H1 (cell line): ENCODE data around the gene INHBC. TPM values are rescaled to one million over a fixed set of nuclear protein-coding genes. Genes with fewer than 3 reads are reported as not detected.

Experiments used
- CTCF ChIA-PET: fragments of 300-600 bp; sonication (Branson Sonifier 250); formaldehyde crosslinking; loops from one replicate; lab custom pipeline; 2021; ENCODE audit not compliant: partially characterized antibody; lab: Charles Lee
- POLR2A ChIA-PET: fragments of 300-600 bp; sonication (Branson Sonifier 250); formaldehyde crosslinking; loops from one replicate; lab custom pipeline; 2021; ENCODE audit warnings: inconsistent platforms; ENCODE audit not compliant: partially characterized antibody; lab: Charles Lee
- DNase-seq, 2 experiments: peaks; one replicate each; pipeline versions ENCODE4 v3.0.0 to v3.0.0-alpha.2; 2010 to 2022; ENCODE audit warnings: low spot score in 2 of 2, low read depth in 1 of 2, mixed read lengths in 1 of 2
- FAIRE-seq: peaks from 2 replicates; lab custom pipeline; 2011; peaks lifted over from hg19 to GRCh38; lab: Jason Lieb, UNC
- H2AFZ ChIP-seq: 2 replicates; pipeline ENCODE4 v1.8.1; 2012; ENCODE audit warnings: low read length, inconsistent platforms
- H2AK5ac ChIP-seq: 2 replicates; pipeline ENCODE4 v1.6.1; 2013; ENCODE audit warnings: low read depth, low read length
- H2BK120ac ChIP-seq: replicated peaks from 2 replicates; pipeline ENCODE3; 2013; ENCODE audit warnings: low read depth, low read length, inconsistent platforms
- H2BK12ac ChIP-seq: 2 replicates; pipeline ENCODE4 v1.6.1; 2013; ENCODE audit warnings: low read depth, low read length
- H2BK15ac ChIP-seq: 2 replicates; pipeline ENCODE4 v1.6.1; 2013; ENCODE audit warnings: low read length
- H2BK20ac ChIP-seq: 2 replicates; pipeline ENCODE4 v1.6.1; 2013; ENCODE audit warnings: low read length
- H2BK5ac ChIP-seq: 2 replicates; pipeline ENCODE4 v1.6.1; 2013; ENCODE audit warnings: low read depth, low read length
- H3K14ac ChIP-seq: 2 replicates; pipeline ENCODE4 v1.6.1; 2013; ENCODE audit warnings: inconsistent platforms; ENCODE audit not compliant: insufficient read length
- H3K18ac ChIP-seq: 2 replicates; pipeline ENCODE4 v1.6.1; 2013; ENCODE audit warnings: low read length; ENCODE audit errors: extremely low read depth
- H3K23ac ChIP-seq: 2 replicates; pipeline ENCODE4 v1.6.1; 2013; ENCODE audit warnings: inconsistent platforms; ENCODE audit not compliant: insufficient read length
- H3K23me2 ChIP-seq: 2 replicates; pipeline ENCODE4 v1.6.1; 2013; ENCODE audit warnings: low read depth, low read length
- H3K27ac ChIP-seq: 2 replicates; pipeline ENCODE4 v1.6.1; 2011; ENCODE audit warnings: low read depth, low read length, inconsistent platforms
- H3K27me3 ChIP-seq, 4 experiments: replicated peaks in 1 of 4; 1 replicate in 1 of 4; 2 replicates in 3 of 4; pipeline versions ENCODE4 v1.6.1 to v1.8.1; 2011 to 2013; ENCODE audit warnings: low read length in 3 of 4, mild to moderate bottlenecking in 3 of 4, inconsistent platforms in 2 of 4, mixed read lengths in 2 of 4, moderate library complexity in 1 of 4; ENCODE audit not compliant: control insufficient read depth in 3 of 4, insufficient read depth in 3 of 4; ENCODE audit errors: extremely low read depth in 1 of 4
- H3K36me3 ChIP-seq, 4 experiments: 2 replicates each; pipeline versions ENCODE4 v1.6.1 to v1.8.1; 2011 to 2013; ENCODE audit warnings: mild to moderate bottlenecking in 4 of 4, low read length in 3 of 4, moderate library complexity in 2 of 4, control low read depth in 1 of 4, inconsistent platforms in 1 of 4; ENCODE audit not compliant: insufficient read depth in 4 of 4, control insufficient read depth in 2 of 4
- H3K4ac ChIP-seq: replicated peaks from 2 replicates; pipeline ENCODE3; 2013; ENCODE audit warnings: low read length, low read depth, mixed read lengths, inconsistent platforms; ENCODE audit not compliant: insufficient read length
- H3K4me1 ChIP-seq, 4 experiments: replicated peaks in 1 of 4; 1 replicate in 1 of 4; 2 replicates in 3 of 4; pipeline versions ENCODE4 v1.6.1 to v1.8.1; 2011 to 2013; ENCODE audit warnings: low read length in 3 of 4, inconsistent platforms in 2 of 4, mixed read lengths in 1 of 4; ENCODE audit not compliant: insufficient read depth in 4 of 4, control insufficient read depth in 3 of 4
- H3K4me2 ChIP-seq, 2 experiments: 2 replicates each; pipeline versions ENCODE4 v1.6.1 to v1.8.1; 2011 to 2013; ENCODE audit warnings: low read depth in 2 of 2, low read length in 2 of 2, control low read depth in 1 of 2, inconsistent platforms in 1 of 2, mild to moderate bottlenecking in 1 of 2; ENCODE audit not compliant: insufficient read depth in 1 of 2
- H3K4me3 ChIP-seq, 4 experiments: fragments of 200-600, 300-600 bp in 1 of 4; sonication (generic), shearing (Covaris generic), sonication (Bioruptor Twin) in 1 of 4; 2 replicates each; pipeline versions ENCODE4 v1.5.1 to v1.8.1; 2011 to 2016; ENCODE audit warnings: low read length in 4 of 4, low read depth in 3 of 4, control low read depth in 2 of 4, inconsistent platforms in 2 of 4, mild to moderate bottlenecking in 2 of 4, mixed read lengths in 1 of 4, moderate library complexity in 1 of 4; ENCODE audit not compliant: insufficient read depth in 2 of 4; ENCODE audit errors: extremely low read depth in 1 of 4
- H3K56ac ChIP-seq: replicated peaks from 2 replicates; pipeline ENCODE3; 2013; ENCODE audit warnings: low read depth, mild to moderate bottlenecking, mixed read lengths, low read length, inconsistent platforms; ENCODE audit not compliant: insufficient read length
- H3K79me1 ChIP-seq: 2 replicates; pipeline ENCODE4 v1.6.1; 2013; ENCODE audit warnings: low read depth, low read length, control low read depth
- H3K79me2 ChIP-seq, 2 experiments: 2 replicates each; pipeline versions ENCODE4 v1.6.1 to v1.8.1; 2012 to 2013; ENCODE audit warnings: low read length in 2 of 2, mild to moderate bottlenecking in 2 of 2, inconsistent platforms in 1 of 2; ENCODE audit not compliant: insufficient read depth in 2 of 2, control insufficient read depth in 1 of 2
- H3K9ac ChIP-seq, 4 experiments: replicated peaks in 1 of 4; 1 replicate in 1 of 4; 2 replicates in 3 of 4; pipeline versions ENCODE4 v1.6.1 to v1.8.1; 2011 to 2013; ENCODE audit warnings: low read depth in 3 of 4, low read length in 3 of 4, control low read depth in 2 of 4, mild to moderate bottlenecking in 2 of 4, moderate library complexity in 2 of 4, inconsistent platforms in 1 of 4; ENCODE audit errors: extremely low read depth in 1 of 4
- H3K9me3 ChIP-seq, 2 experiments: 2 replicates each; pipeline versions ENCODE4 v1.6.1 to v1.8.1; 2012 to 2013; ENCODE audit warnings: mild to moderate bottlenecking in 2 of 2, moderate library complexity in 2 of 2, control low read depth in 1 of 2, inconsistent platforms in 1 of 2, low read depth in 1 of 2, low read length in 1 of 2, mixed read lengths in 1 of 2; ENCODE audit not compliant: insufficient read depth in 2 of 2
- H4K20me1 ChIP-seq, 2 experiments: replicated peaks in 1 of 2; 2 replicates each; pipeline versions ENCODE3 to v1.8.1; 2011 to 2013; ENCODE audit warnings: inconsistent platforms in 2 of 2, low read length in 2 of 2, mild to moderate bottlenecking in 1 of 2; ENCODE audit not compliant: insufficient read depth in 2 of 2, control insufficient read depth in 1 of 2
- H4K5ac ChIP-seq: 2 replicates; pipeline ENCODE4 v1.6.1; 2013; ENCODE audit warnings: low read length, low read depth, mixed read lengths, inconsistent platforms; ENCODE audit not compliant: insufficient read length
- H4K8ac ChIP-seq: 2 replicates; pipeline ENCODE4 v1.8.0; 2013; ENCODE audit warnings: mild to moderate bottlenecking, moderate library complexity, low read length, inconsistent platforms; ENCODE audit not compliant: insufficient read depth; ENCODE audit errors: extremely low read depth
- H4K91ac ChIP-seq: replicated peaks from 2 replicates; pipeline ENCODE3; 2013; ENCODE audit warnings: low read length, mixed read lengths, inconsistent platforms; ENCODE audit not compliant: insufficient read length
- CHD1 ChIP-seq: IDR thresholded peaks from 2 replicates; pipeline ENCODE4 v1.6.1; 2012; ENCODE audit warnings: low read depth, low read length, improper control_type of control experiment
- SP1 ChIP-seq: IDR thresholded peaks from 2 replicates; pipeline ENCODE4 v1.6.1; 2011; ENCODE audit warnings: low read depth, low read length
- WGBS, 2 experiments: shearing (Covaris generic) in 1 of 2; methylation state at CpG; one replicate each; pipeline versions ENCODE4 v1.1.6 to v1.1.7; 2013 to 2015; ENCODE audit warnings: low lambda C conversion rate in 2 of 2, mixed read lengths in 2 of 2, inconsistent platforms in 1 of 2, low coverage in 1 of 2, missing lambda C conversion rate in 1 of 2; ENCODE audit not compliant: insufficient replicate concordance in 2 of 2, insufficient coverage in 1 of 2, insufficient read length in 1 of 2; ENCODE audit errors: extremely low coverage in 1 of 2, missing lambda C conversion rate in 1 of 2; 5-methylcytosine and 5-hydroxymethylcytosine counted together
- polyA plus RNA-seq, 7 experiments: library from polyadenylated mRNA; depleted of rRNA in 3 of 7; stranded (reverse) in 5 of 7; unstranded in 2 of 7; fragments of >200 nt in 5 of 7; fragments of 200-250 nt in 2 of 7; gene quantifications; 1 replicate in 5 of 7; 2 replicates in 1 of 7; 4 replicates in 1 of 7; pipeline versions ENCODE4 v1.2.1 to v1.2.3, GENCODE V29; 2011 to 2013; ENCODE audit warnings: missing spikeins in 2 of 7, mixed read lengths in 2 of 7
- total RNA-seq: library from RNA; stranded (reverse); fragmentation: NEBNext Ultra II Directional; extraction: Animal tissue kit (Norgen Biotek cat#: 25700); gene quantifications from 2 replicates; pipeline ENCODE4 v1.2.1, GENCODE V29; 2021
- TF ChIP-seq, protein P1 (sequence below): IDR thresholded peaks from 2 replicates; pipeline ENCODE4 v1.6.1; 2012; ENCODE audit warnings: low read length, inconsistent platforms

INHBC gene
- total and polyA plus RNA-seq, 2 of the 8 experiments (the other 6 are each of a cell fraction or from before 2014, with no cell fraction given): 0.15 TPM; not detected in 1

GRCh38 chr12:57473886-57474285 is 39.3 kb downstream of the INHBC start:
- CTCF ChIA-PET: interaction anchor here (0.6 to 25.1 kb wide), 9 partner anchors 13 to 265 kb away, joined by 3 to 441 read pairs (median 3); partner anchors contain the start of genes GLI1, INHBE and MARS1
- H3K23ac ChIP-seq: no peak overlapping the region
- FAIRE-seq: no peak
- no peak overlapping the region for H3K4me2 ChIP-seq
- WGBS, 2 experiments: 97% methylated on average over 5 of the region's 5 CpGs; no CpG with 5 or more reads in 1 of the 2 experiments
- H3K9me3 ChIP-seq: no peaks in the 10 kb centered on the region
- no peak overlapping the region for H2AFZ ChIP-seq
- H2BK5ac ChIP-seq: no peak overlapping the region
- H2BK120ac ChIP-seq: no peak overlapping the region
- H3K79me1 ChIP-seq: no peaks in the 10 kb centered on the region
- TF ChIP-seq, protein P1, sequence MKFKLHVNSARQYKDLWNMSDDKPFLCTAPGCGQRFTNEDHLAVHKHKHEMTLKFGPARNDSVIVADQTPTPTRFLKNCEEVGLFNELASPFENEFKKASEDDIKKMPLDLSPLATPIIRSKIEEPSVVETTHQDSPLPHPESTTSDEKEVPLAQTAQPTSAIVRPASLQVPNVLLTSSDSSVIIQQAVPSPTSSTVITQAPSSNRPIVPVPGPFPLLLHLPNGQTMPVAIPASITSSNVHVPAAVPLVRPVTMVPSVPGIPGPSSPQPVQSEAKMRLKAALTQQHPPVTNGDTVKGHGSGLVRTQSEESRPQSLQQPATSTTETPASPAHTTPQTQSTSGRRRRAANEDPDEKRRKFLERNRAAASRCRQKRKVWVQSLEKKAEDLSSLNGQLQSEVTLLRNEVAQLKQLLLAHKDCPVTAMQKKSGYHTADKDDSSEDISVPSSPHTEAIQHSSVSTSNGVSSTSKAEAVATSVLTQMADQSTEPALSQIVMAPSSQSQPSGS: no peak
- TF ChIP-seq SP1: no peak
- no peak for TF ChIP-seq CHD1
- TF ChIP-seq, all 59 proteins: peak for 0
- H3K36me3 ChIP-seq: peaks cover 0 to 7% (median 2%) of the 10 kb centered on the region in 4 experiments; a peak in 3 of 8 replicates
- no peak overlapping the region for H3K9ac ChIP-seq
- H2BK15ac ChIP-seq: no peak overlapping the region
- H2BK20ac ChIP-seq: no peak overlapping the region
- H3K23me2 ChIP-seq: peaks cover 8% of the 10 kb centered on the region; the same call in 1 of the 2 replicates
- H3K79me2 ChIP-seq: no peaks in the 10 kb centered on the region
- H2BK12ac ChIP-seq: no peak overlapping the region
- peaks cover 20 to 49% (median 42%) of the 10 kb centered on the region in 4 experiments for H3K27me3 ChIP-seq
- POLR2A ChIA-PET: interaction anchor here (1.8 kb wide), 1 partner anchor 231 kb away, joined by 4 read pairs; no protein-coding TSS in a partner anchor
- H3K27ac ChIP-seq: no peak overlapping the region
- no peak overlapping the region for H3K18ac ChIP-seq
- H3K14ac ChIP-seq: no peak overlapping the region
- H2AK5ac ChIP-seq: no peak overlapping the region
- no peak overlapping the region for H4K91ac ChIP-seq
- H3K4ac ChIP-seq: no peak overlapping the region
- peaks cover 0 to 25% (median 11%) of the 10 kb centered on the region in 4 experiments; a peak in 6 of 7 replicates for H3K4me1 ChIP-seq
- no peak overlapping the region for H4K8ac ChIP-seq
- no peak overlapping the region for H4K5ac ChIP-seq
- H4K20me1 ChIP-seq: peaks cover 0 to 4% of the 10 kb centered on the region in 2 experiments
- no peak for DNase-seq
- H3K4me3 ChIP-seq: no peak overlapping the region
- H3K56ac ChIP-seq: no peak overlapping the region
